ENCODE results near the gene IPPK. TPM values are rescaled to one million over a fixed set of nuclear protein-coding genes. Genes with fewer than 3 reads are reported as not detected.

Gene IPPK
- total and polyA plus RNA-seq, 2 of the 4 experiments (the other 2 are of a cell fraction) = 25.1 to 26.8 TPM

DNA sequence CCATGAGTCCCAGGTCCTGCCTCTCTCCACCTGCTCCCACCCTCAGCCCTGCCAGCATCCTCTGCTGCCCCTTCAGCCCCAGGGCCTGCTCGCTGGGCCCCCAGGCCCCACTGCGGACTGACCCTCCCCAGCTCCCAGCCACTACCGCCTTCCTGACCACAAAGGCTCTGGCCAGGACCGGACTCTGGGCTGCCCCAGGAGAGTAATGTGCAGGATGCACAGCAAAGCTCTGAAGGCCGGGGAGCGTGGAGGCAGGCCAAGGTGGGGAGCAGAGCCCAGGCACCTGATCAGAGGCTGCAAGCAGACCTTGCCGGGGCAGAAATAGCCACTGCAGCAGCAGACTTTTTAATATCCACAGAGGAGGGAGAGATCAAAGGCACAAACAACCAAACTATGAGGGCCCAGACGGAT lies 27.9 kb downstream of the IPPK start:
- in situ Hi-C loops (cut with MboI; ENCODE audit: low sequenced_read_pairs) = no loop called here
- Histone ChIP-seq H4K8ac (ENCODE audit: low read depth in 2 of 2, low read length in 2 of 2) (no peak overlapping the region), H3K56ac (ENCODE audit: extremely low read depth, insufficient read depth, low read length) (no peak overlapping the region), H3K4me3 (ENCODE audit: insufficient read depth, low read depth, low read length) (no peak overlapping the region), H3K9ac (ENCODE audit: low read depth, low read length) (no peak overlapping the region), H3K4me1 (ENCODE audit: control insufficient read depth, insufficient read depth, low read length) (no peaks in the 10 kb centered on the region), H3K23ac (ENCODE audit: low read depth, low read length) (no peak overlapping the region), H3K27ac (ENCODE audit: insufficient read depth, low read length) (no peak overlapping the region), H3K27me3 (ENCODE audit: control insufficient read depth, insufficient read depth, low read length) (no peaks in the 10 kb centered on the region), H2BK5ac (ENCODE audit: low read depth, low read length, poor library complexity, severe bottlenecking) (no peak overlapping the region), H2BK15ac (ENCODE audit: low read depth, low read length) (no peak overlapping the region), H3K18ac (ENCODE audit: low read depth, low read length) (no peak overlapping the region), H3K4me2 (ENCODE audit: low read depth, low read length) (no peak overlapping the region), H3K9me3 (ENCODE audit: control insufficient read depth, insufficient read depth, low read length) (no peaks in the 10 kb centered on the region), H2AFZ (replicated peaks; ENCODE audit: low read length, poor library complexity) (no peak overlapping the region), H3K4ac (ENCODE audit: low read depth, low read length) (no peak overlapping the region), H2AK9ac (replicated peaks; ENCODE audit: low read depth, low read length, poor library complexity) (no peak overlapping the region), H4K91ac (ENCODE audit: insufficient read depth, low read depth, low read length) (no peak overlapping the region), H4K20me1 (ENCODE audit: insufficient read depth, low read length) (no peaks in the 10 kb centered on the region), H2BK120ac (ENCODE audit: low read depth, low read length) (no peak overlapping the region), H2AK5ac (ENCODE audit: low read depth, low read length) (no peak overlapping the region), H3K9me1 (ENCODE audit: insufficient read depth, low read length) (peaks cover 3% of the 10 kb centered on the region; the same call in 1 of the 2 replicates), H3K36me3 (ENCODE audit: control insufficient read depth, insufficient read depth, low read length) (peaks cover 54% of the 10 kb centered on the region), H3K79me1 (ENCODE audit: low read depth in 1 of 2, low read length in 2 of 2) (peaks cover 13 to 24% of the 10 kb centered on the region in 2 experiments), H2BK20ac (ENCODE audit: low read depth, low read length) (no peak overlapping the region), H3K14ac (replicated peaks; ENCODE audit: low read depth, low read length) (no peak overlapping the region), H4K5ac (ENCODE audit: low read depth, low read length) (no peak overlapping the region)
- no peak for ATAC-seq (ENCODE audit: low read depth)
- intact Hi-C loops (cut with micrococcal nuclease) = no loop called here
- ChIA-PET CTCF (no interaction called here), POLR2A (ENCODE audit: unreplicated experiment) (no interaction called here)
- TF ChIP-seq NFE2L2 (IDR thresholded peaks at IDR 0.05; ENCODE audit: low read depth, low read length) (no peak), RFX5 (IDR thresholded peaks at IDR 0.05; ENCODE audit: low read depth, low read length) (no peak), CHD1 (IDR thresholded peaks at IDR 0.05; ENCODE audit: low read depth, low read length) (no peak), MAZ (IDR thresholded peaks at IDR 0.05; ENCODE audit: borderline replicate concordance, low read depth, low read length) (no peak), CEBPB (IDR thresholded peaks at IDR 0.05; ENCODE audit: low read depth, low read length) (no peak), RCOR1 (IDR thresholded peaks at IDR 0.05; ENCODE audit: insufficient replicate concordance, low read length) (no peak), MXI1 (IDR thresholded peaks at IDR 0.05; ENCODE audit: borderline replicate concordance, low read depth, low read length) (no peak), FOS (IDR thresholded peaks at IDR 0.05; ENCODE audit: low read depth, low read length) (no peak), MAFK (IDR thresholded peaks at IDR 0.05; ENCODE audit: low read depth, low read length) (no peak), RAD21 (IDR thresholded peaks at IDR 0.05; ENCODE audit: low read length) (no peak)
- TF ChIP-seq, protein P1, sequence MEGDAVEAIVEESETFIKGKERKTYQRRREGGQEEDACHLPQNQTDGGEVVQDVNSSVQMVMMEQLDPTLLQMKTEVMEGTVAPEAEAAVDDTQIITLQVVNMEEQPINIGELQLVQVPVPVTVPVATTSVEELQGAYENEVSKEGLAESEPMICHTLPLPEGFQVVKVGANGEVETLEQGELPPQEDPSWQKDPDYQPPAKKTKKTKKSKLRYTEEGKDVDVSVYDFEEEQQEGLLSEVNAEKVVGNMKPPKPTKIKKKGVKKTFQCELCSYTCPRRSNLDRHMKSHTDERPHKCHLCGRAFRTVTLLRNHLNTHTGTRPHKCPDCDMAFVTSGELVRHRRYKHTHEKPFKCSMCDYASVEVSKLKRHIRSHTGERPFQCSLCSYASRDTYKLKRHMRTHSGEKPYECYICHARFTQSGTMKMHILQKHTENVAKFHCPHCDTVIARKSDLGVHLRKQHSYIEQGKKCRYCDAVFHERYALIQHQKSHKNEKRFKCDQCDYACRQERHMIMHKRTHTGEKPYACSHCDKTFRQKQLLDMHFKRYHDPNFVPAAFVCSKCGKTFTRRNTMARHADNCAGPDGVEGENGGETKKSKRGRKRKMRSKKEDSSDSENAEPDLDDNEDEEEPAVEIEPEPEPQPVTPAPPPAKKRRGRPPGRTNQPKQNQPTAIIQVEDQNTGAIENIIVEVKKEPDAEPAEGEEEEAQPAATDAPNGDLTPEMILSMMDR (conservative IDR thresholded peaks at IDR 0.05; ENCODE audit: low read depth, low read length) = no peak
- TF ChIP-seq, protein P2, sequence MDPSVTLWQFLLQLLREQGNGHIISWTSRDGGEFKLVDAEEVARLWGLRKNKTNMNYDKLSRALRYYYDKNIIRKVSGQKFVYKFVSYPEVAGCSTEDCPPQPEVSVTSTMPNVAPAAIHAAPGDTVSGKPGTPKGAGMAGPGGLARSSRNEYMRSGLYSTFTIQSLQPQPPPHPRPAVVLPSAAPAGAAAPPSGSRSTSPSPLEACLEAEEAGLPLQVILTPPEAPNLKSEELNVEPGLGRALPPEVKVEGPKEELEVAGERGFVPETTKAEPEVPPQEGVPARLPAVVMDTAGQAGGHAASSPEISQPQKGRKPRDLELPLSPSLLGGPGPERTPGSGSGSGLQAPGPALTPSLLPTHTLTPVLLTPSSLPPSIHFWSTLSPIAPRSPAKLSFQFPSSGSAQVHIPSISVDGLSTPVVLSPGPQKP (IDR thresholded peaks at IDR 0.05; ENCODE audit: borderline replicate concordance, low read depth, low read length) = no peak
- TF ChIP-seq, protein P3, sequence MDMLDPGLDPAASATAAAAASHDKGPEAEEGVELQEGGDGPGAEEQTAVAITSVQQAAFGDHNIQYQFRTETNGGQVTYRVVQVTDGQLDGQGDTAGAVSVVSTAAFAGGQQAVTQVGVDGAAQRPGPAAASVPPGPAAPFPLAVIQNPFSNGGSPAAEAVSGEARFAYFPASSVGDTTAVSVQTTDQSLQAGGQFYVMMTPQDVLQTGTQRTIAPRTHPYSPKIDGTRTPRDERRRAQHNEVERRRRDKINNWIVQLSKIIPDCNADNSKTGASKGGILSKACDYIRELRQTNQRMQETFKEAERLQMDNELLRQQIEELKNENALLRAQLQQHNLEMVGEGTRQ (IDR thresholded peaks at IDR 0.05; ENCODE audit: low read depth, low read length) = no peak
- dilution Hi-C loops (cut with HindIII; ENCODE audit: low sequenced_read_pairs, unreplicated experiment) = no loop called here
- WGBS, 2 experiments (ENCODE audit: extremely low coverage in 2 of 2, insufficient read length in 1 of 2) = 80% methylated on average over 1 of the region's 8 CpGs; no CpG with 5 or more reads in 1 of the 2 experiments
- no TSS peak for BruUV-seq (replicated peaks)
- DNase-seq = no peak
